GM12873 (cell line): ENCODE results near the gene POLN.

Experiments used
- CTCF ChIP-seq: IDR thresholded peaks from 2 replicates; pipeline ENCODE4 v1.5.1; 2012; ENCODE audit warnings: low read depth, mild to moderate bottlenecking, moderate library complexity, low read length, control low read depth; ENCODE audit not compliant: insufficient read depth; ENCODE audit errors: missing control alignments

The POLN gene

DNA sequence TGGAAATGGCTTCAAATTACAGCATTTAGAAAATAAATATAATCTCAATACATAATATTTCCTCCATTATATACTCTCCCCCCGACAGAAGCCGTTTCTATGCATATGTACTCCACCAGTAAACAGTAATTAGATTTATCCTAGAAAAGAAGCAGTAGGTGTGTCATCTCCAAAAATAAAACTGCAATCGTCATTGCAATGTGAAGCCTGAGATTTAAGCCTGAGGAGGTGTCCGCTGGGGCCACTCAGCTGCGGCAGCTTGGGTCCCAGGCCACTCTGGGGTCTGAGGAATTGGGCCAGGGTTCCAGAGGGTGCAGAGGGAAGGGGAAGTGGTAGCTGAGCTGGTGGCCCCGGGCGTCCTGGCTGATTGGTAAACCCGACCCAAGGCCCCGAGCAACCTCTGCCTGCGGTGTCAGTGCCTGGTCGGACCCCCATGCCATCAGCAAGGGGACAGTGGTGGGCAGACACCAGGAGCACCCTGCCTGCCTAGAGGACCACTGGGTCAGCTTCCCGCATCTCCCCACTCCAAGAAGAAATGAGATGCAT is 27.8 kb upstream of the POLN start:
- TF ChIP-seq CTCF = no peak

GRCh38 chr4:2269206-2269531 is 27.2 kb upstream of the POLN start:
- no peak for TF ChIP-seq CTCF

- no peak for TF ChIP-seq CTCF
Observed at GRCh38 chr4:2268357-2269205, 26.7 kb upstream of the POLN start.

GRCh38 chr4:2267841-2268240 is 25.9 kb upstream of the POLN start:
- no peak for TF ChIP-seq CTCF

GRCh38 chr4:2267320-2267811 is 25.4 kb upstream of the POLN start:
- TF ChIP-seq CTCF = no peak

DNA sequence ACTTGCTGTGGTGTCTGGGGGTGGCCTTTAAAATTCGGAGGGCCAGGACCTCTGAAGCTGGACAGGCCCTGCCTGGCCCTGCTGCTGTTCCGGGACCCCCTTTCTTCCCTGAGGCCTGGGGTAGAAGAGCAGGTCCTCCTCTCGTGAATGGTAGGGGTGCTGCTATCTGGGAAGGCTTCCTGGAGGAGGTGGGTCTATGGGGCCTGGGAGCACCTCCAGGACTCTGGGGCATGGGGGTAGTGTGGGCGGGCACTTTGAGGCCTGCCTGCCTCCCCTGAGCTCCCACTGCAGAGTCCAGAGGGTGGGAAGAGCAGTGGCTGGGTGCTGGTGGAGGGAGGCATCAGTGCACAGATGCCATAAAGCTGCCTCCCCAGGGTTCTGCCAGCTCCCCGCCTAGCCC is 24.9 kb upstream of the POLN start:
- TF ChIP-seq CTCF = no peak

DNA sequence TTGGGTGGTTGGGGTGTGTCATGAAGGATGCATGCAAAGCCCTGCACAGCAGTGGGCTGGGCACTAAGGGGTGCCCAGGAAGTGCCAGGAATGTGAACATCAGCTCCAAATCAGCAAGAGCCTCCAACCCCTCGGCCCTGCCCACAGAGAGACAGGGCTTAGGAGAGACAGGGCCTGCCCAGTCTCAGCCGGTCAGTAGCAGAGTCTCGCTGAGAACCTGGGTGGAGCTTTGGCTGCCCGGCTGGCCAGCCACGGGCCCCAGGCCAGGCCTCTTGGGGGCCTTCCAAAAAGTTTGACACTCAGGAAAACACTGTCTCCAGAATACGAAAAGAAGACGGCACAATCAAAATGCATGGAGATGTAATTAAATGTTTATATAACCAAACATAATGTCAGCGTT is 24.3 kb upstream of the POLN start:
- no peak for TF ChIP-seq CTCF
